GM18526 (cell line): ENCODE measurements around the gene CHRM4.

Experiments used
- POLR2A ChIP-seq: IDR thresholded peaks from 3 replicates; pipeline ENCODE4 v1.6.1; 2011; ENCODE audit not compliant: insufficient read length; ENCODE audit errors: extremely low read depth

Gene CHRM4

GRCh38 chr11:46391578-46392420 lies at the start of gene CHRM4:
Gene CHRM4, minus strand, starts transcription at chr11:46391776. Its CDS starts 5,219 bp downstream, at chr11:46386557.
- no peak for TF ChIP-seq POLR2A

DNA sequence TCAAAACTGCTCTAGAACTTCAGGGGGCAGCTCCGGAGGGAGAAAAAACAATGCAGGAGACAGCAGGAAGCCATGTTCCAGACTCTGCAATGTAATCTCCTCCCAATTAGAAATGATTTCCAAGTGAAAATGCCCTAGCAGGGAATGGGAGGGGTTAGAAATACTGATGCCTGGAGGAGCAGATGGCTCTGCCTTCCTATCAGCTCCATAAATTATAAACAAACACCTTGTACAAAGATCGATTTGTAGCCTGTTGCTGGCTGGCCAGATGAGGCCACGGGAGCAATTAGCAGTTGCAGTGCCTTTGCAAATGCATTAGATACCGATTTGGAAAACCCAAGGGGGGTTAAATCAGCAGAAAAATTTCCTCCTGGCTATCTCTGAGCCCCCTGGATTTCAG lies 46.6 kb upstream of the CHRM4 start:
- no peak for TF ChIP-seq POLR2A

GRCh38 chr11:46437122-46437689 lies 45.6 kb upstream of the CHRM4 start:
- TF ChIP-seq POLR2A: no peak

GRCh38 chr11:46436113-46436512 lies 44.5 kb upstream of the CHRM4 start:
- no peak for TF ChIP-seq POLR2A

GRCh38 chr11:46435679-46436078 lies 44.1 kb upstream of the CHRM4 start:
- TF ChIP-seq POLR2A: no peak

DNA sequence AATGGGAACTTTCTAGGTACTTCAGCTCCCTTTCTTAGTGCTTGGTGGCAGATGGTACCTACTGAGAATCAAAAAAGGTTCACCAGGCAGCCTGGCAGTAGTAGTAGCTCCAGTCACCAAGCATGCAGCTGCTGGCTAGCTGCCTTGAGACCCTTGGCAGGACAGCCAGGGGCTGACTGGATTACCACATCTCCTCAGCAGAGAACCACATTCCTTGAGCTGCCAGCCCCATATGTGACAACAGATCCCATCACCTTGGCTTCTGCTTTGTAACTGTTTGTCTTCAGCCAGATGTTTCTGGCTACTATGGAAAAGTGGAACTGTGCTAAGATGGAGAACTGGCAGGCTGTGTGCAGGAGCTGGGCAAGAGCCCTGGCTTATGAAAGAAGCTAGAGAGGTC lies 39.6 kb upstream of the CHRM4 start:
- TF ChIP-seq POLR2A: no peak

DNA sequence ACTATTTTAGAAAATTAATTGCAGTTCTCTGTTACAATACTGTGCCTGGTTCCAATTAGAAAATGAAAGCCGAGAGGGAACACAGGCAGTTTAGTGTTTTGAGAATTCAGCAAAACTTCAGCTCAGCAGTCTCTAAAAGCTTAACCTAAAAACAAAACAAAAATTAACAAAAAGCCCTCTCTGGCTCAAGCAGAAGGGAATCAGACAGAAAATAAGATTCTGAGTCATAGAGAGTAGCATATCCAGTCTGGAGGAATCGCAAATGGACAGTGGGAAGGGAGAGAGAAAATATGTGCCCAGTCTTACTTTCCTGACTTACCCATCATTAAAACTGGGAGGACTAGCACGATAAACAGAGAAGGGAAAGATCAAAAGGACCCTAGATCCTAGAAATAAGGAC lies 38.1 kb upstream of the CHRM4 start:
- no peak for TF ChIP-seq POLR2A

DNA sequence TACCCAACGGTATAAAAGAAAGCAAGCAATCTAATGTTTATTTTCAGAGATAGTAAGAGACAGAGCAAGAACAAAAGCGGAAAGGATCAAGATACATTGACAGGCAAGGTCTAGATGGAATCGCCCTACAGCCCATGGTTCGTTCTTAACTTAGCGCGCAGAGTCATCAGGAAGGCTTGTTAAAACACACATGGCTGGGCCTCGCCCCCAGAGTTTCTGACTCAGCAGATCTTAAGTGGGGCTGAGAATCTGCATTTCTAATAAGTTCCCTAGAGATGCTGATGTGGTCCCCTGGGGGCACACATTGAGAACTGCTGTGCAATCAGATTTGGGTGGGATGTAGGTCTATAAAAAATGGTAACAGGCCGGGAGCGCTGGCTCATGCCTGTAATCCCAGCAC lies 35.8 kb upstream of the CHRM4 start:
- TF ChIP-seq POLR2A: no peak

DNA sequence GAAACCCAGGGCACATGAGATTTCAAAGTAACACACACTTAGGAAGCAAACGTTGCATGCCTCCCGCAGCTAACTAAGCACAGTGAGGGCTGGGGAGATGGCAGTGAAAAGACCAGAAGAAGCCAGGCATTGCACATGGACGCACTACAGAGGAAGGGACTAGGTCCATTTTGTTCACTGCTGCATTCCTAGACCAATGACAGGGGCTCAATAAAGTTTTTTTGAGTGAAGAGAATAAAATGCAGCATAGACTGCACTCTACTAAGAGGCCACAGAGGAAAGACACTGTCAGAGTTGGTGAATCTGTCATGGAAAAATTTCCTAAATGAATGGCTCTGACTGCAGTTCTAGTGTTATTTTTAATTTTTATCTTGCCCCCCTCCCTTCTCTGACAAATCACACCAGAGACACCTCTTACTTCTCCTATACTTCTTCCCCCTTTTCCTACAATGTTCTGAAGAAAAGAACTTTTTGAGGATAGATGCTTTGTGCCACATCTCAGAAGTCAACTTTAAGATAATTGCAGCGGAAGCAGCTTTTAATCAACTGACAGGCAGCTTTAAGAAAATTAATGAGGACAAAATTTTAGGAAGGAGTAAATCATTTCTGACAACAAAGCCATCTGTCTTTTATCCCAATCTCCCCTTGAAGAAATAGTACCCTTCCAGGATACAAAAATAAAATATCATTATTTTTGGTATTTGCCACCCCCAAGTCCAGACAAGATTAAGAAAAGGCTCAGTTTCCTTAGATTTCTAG lies 34.8 kb upstream of the CHRM4 start:
- no peak for TF ChIP-seq POLR2A

GRCh38 chr11:46422588-46422987 lies 31.0 kb upstream of the CHRM4 start:
- TF ChIP-seq POLR2A: no peak

DNA sequence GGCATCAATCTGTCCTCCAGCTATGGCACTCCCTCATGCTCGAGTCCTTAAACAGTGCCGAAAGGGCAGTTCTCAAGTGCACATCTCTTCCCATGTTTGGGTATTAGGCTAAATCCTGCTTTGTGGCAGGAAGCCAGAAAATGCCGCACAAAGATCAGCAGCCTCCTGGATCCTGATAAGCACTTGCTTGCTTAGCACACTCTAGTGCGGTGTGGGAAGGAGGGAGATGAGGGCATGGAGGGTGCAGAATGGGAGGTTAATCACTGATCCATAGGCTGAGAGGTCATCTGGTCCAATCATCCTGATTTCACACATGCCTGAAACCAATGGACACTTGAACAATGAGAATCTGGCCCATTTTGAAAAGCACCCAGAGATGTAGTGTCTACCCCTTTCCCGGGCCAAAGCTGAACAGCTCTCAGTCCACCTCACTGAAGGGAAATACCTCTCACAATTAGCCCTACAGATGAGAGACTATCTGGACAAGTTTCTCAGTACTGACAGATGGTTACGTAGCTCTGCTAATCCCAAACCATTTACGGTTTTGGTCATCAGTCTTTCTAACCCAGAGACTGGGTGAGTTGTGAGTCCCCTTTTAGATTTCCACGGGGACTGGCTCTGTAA lies 29.8 kb upstream of the CHRM4 start:
- no peak for TF ChIP-seq POLR2A

GRCh38 chr11:46420513-46420912 lies 28.9 kb upstream of the CHRM4 start:
- TF ChIP-seq POLR2A: no peak

- no peak for TF ChIP-seq POLR2A
Measured at GRCh38 chr11:46418751-46419150, 27.2 kb upstream of the CHRM4 start.

DNA sequence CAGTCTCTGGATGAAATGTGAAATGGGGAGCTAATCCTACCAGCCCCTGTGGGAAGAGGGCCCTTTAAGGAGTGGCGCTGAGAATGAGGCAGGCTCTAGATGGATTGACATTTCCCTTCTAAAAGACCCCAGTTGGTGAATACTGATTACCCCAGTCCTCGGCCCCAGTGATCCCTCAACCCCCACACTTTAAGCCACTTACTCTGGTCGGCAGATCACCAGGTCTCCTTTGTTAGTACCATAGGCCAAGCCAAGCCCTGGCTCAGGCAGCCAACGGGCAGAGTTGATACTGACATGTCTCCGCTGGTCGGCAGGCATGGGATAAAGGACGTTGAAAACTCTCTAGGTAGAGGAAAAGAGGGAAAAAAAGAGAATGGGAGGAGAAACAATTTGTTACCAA lies 26.1 kb upstream of the CHRM4 start:
- TF ChIP-seq POLR2A: no peak

GRCh38 chr11:46414879-46415278 lies 23.3 kb upstream of the CHRM4 start:
- TF ChIP-seq POLR2A: no peak

- no peak for TF ChIP-seq POLR2A
Measured at GRCh38 chr11:46414466-46414796, 22.9 kb upstream of the CHRM4 start.
